IPS-18a (cell line): Measurements from ENCODE around the gene NTSR1.
"Not testable (repeated sequence)": the region's sequence is repeated elsewhere in the genome, so short reads cannot be mapped to it uniquely, and the experiment has no call there.

Experiments
- H3K27ac ChIP-seq: one replicate; pipeline ENCODE4 v1.5.1; 2013; ENCODE audit warnings: low read length
- H3K27me3 ChIP-seq: one replicate; pipeline ENCODE4 v1.6.1; 2013; ENCODE audit warnings: mild to moderate bottlenecking, low read length; ENCODE audit not compliant: control insufficient read depth, insufficient read depth
- H3K36me3 ChIP-seq: one replicate; pipeline ENCODE4 v1.6.1; 2013; ENCODE audit warnings: low read depth, low read length; ENCODE audit not compliant: control insufficient read depth
- H3K4me1 ChIP-seq: one replicate; pipeline ENCODE4 v1.6.1; 2013; ENCODE audit warnings: low read depth, low read length; ENCODE audit not compliant: control insufficient read depth
- H3K4me3 ChIP-seq: one replicate; pipeline ENCODE4 v1.5.1; 2013; ENCODE audit warnings: low read length
- H3K9ac ChIP-seq: one replicate; pipeline ENCODE4 v1.6.1; 2013; ENCODE audit warnings: mild to moderate bottlenecking, low read length, moderate library complexity
- H3K9me3 ChIP-seq: one replicate; pipeline ENCODE4 v1.6.1; 2013; ENCODE audit warnings: low read depth, low read length; ENCODE audit not compliant: control insufficient read depth

NTSR1 gene

GRCh38 chr20:62675877-62676260 lies 32.8 kb upstream of the NTSR1 start:
- no peak overlapping the region for H3K9ac ChIP-seq
- no peak overlapping the region for H3K4me3 ChIP-seq
- no peak overlapping the region for H3K27ac ChIP-seq
- H3K9me3 ChIP-seq, result no peaks in the 10 kb centered on the region
- no peaks in the 10 kb centered on the region for H3K4me1 ChIP-seq
- H3K36me3 ChIP-seq, result no peaks in the 10 kb centered on the region
- no peaks in the 10 kb centered on the region for H3K27me3 ChIP-seq

DNA sequence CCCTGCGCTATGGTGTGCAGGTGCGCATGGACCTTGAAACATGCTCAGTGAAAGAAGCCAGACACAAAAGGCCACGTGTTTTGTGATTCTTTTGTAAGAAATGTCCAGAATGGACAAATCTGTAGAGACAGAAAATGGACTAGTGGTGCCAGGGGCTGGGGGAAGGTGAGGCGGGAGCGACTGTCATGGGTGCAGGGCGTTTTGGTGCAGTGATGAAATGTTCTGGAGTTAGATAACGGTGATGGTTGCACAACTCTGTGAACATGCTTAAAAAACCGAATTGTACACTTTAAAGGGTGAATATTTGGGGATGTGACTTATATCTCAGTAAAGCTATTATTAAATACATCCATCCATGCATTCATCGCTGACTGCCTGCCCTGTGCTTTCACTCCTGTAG lies 31.7 kb upstream of the NTSR1 start:
- Histone ChIP-seq H3K27ac (no peak overlapping the region), H3K9me3 (no peaks in the 10 kb centered on the region), H3K4me1 (no peaks in the 10 kb centered on the region), H3K36me3 (no peaks in the 10 kb centered on the region), H3K27me3 (no peaks in the 10 kb centered on the region), H3K9ac (no peak overlapping the region), H3K4me3 (no peak overlapping the region)

- H3K4me3 ChIP-seq, result no peak overlapping the region
- no peak overlapping the region for H3K27ac ChIP-seq
- H3K36me3 ChIP-seq, result no peaks in the 10 kb centered on the region
- no peaks in the 10 kb centered on the region for H3K9me3 ChIP-seq
- H3K4me1 ChIP-seq, result no peaks in the 10 kb centered on the region
- H3K9ac ChIP-seq, result no peak overlapping the region
- no peaks in the 10 kb centered on the region for H3K27me3 ChIP-seq
Observed at GRCh38 chr20:62677678-62678077, 31.0 kb upstream of the NTSR1 start.

GRCh38 chr20:62678553-62678952 lies 30.1 kb upstream of the NTSR1 start:
- H3K27me3 ChIP-seq, result no peaks in the 10 kb centered on the region
- no peak overlapping the region for H3K9ac ChIP-seq
- no peaks in the 10 kb centered on the region for H3K9me3 ChIP-seq
- H3K4me3 ChIP-seq, result no peak overlapping the region
- no peak overlapping the region for H3K27ac ChIP-seq
- no peaks in the 10 kb centered on the region for H3K4me1 ChIP-seq
- no peaks in the 10 kb centered on the region for H3K36me3 ChIP-seq

DNA sequence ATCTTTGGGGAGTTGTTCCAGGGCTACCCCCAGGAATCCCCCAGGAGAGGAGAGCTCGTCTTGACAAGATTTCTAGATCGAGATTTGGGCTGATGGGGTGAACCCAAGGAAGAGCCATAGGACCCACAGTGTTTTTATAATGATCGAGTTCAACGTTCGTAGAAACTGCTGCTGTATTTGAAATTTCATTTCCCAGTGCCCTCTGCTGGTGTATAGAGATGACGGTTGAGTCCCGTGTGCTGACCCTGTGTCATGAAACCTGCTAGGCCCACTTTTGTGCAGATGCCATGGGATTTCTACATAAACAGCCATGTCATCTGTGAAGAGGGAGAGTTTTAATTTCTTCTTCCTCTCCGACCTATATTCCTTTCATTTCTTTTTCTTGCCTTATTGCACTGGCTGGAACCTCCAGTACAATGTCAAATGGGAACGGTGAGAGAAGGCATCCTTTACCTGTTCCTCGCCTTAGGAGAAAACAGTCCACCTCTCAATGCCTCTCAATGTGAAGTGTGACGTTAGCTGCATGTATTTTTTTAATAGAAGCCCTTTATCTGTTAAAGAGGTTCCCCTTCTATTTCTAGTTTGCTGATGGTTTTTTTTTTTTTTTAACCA lies 28.6 kb upstream of the NTSR1 start:
- Histone ChIP-seq H3K27me3 (no peaks in the 10 kb centered on the region), H3K27ac (no peak overlapping the region), H3K9me3 (no peaks in the 10 kb centered on the region), H3K9ac (no peak overlapping the region), H3K36me3 (no peaks in the 10 kb centered on the region), H3K4me3 (no peak overlapping the region), H3K4me1 (no peaks in the 10 kb centered on the region)

DNA sequence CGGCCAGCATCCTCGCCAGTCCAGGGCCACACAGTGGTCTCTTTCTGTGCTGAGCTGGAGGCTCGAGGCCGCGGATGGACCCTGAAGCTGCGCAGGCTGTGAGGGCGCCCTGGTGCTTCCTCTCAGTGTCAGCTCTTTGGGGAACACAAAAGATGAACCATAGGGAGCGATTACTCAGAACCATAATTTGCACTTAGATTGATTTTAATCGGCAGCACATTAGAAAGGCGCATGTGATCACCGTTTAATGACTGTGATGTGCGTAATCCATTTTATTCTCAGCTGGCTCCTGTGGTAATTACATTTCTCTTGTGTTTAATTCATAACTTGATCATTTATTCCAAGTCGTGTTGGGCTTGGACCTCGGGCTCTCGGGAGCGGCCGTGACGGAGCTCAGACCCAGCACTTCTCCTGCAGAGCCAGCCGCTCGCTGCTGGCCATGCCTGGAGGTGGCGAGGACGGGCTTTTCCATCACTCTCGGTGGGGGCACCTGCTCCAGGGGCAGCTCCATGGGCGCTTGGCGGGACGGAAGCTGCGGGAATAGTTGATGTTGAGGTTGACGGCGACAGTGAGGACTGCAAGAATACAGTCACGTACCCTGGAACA lies 25.6 kb upstream of the NTSR1 start:
- Histone ChIP-seq H3K36me3 (no peaks in the 10 kb centered on the region), H3K27me3 (no peaks in the 10 kb centered on the region), H3K9me3 (no peaks in the 10 kb centered on the region), H3K4me1 (no peaks in the 10 kb centered on the region), H3K9ac (no peak overlapping the region), H3K27ac (no peak overlapping the region), H3K4me3 (no peak overlapping the region)

- not testable (repeated sequence) for H3K27me3 ChIP-seq, H3K9ac ChIP-seq, H3K9me3 ChIP-seq, H3K4me1 ChIP-seq, H3K4me3 ChIP-seq, H3K27ac ChIP-seq, H3K36me3 ChIP-seq
Observed at GRCh38 chr20:62683660-62684322, 24.8 kb upstream of the NTSR1 start.

GRCh38 chr20:62684981-62685380 lies 23.7 kb upstream of the NTSR1 start:
- Histone ChIP-seq H3K9me3 (no peaks in the 10 kb centered on the region), H3K27ac (no peak overlapping the region), H3K4me3 (no peak overlapping the region), H3K4me1 (no peaks in the 10 kb centered on the region), H3K36me3 (no peaks in the 10 kb centered on the region), H3K27me3 (no peaks in the 10 kb centered on the region), H3K9ac (no peak overlapping the region)

- Histone ChIP-seq H3K4me1 (no peaks in the 10 kb centered on the region), H3K36me3 (no peaks in the 10 kb centered on the region), H3K27ac (no peak overlapping the region), H3K4me3 (no peak overlapping the region), H3K9me3 (no peaks in the 10 kb centered on the region), H3K9ac (no peak overlapping the region), H3K27me3 (no peaks in the 10 kb centered on the region)
Observed at GRCh38 chr20:62685781-62686555, 22.7 kb upstream of the NTSR1 start.

GRCh38 chr20:62686869-62687830 lies 21.5 kb upstream of the NTSR1 start:
- Histone ChIP-seq H3K9me3 (no peaks in the 10 kb centered on the region), H3K27me3 (no peaks in the 10 kb centered on the region), H3K27ac (no peak overlapping the region), H3K9ac (no peak overlapping the region), H3K36me3 (no peaks in the 10 kb centered on the region), H3K4me3 (no peak overlapping the region), H3K4me1 (no peaks in the 10 kb centered on the region)

GRCh38 chr20:62688083-62688482 lies 20.6 kb upstream of the NTSR1 start:
- Histone ChIP-seq H3K27ac (no peak overlapping the region), H3K36me3 (no peaks in the 10 kb centered on the region), H3K9me3 (no peaks in the 10 kb centered on the region), H3K27me3 (no peaks in the 10 kb centered on the region), H3K9ac (no peak overlapping the region), H3K4me1 (no peaks in the 10 kb centered on the region), H3K4me3 (no peak overlapping the region)
